ENCODE data around the gene RNF152.

The RNF152 gene, protein sequence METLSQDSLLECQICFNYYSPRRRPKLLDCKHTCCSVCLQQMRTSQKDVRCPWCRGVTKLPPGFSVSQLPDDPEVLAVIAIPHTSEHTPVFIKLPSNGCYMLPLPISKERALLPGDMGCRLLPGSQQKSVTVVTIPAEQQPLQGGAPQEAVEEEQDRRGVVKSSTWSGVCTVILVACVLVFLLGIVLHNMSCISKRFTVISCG

DNA sequence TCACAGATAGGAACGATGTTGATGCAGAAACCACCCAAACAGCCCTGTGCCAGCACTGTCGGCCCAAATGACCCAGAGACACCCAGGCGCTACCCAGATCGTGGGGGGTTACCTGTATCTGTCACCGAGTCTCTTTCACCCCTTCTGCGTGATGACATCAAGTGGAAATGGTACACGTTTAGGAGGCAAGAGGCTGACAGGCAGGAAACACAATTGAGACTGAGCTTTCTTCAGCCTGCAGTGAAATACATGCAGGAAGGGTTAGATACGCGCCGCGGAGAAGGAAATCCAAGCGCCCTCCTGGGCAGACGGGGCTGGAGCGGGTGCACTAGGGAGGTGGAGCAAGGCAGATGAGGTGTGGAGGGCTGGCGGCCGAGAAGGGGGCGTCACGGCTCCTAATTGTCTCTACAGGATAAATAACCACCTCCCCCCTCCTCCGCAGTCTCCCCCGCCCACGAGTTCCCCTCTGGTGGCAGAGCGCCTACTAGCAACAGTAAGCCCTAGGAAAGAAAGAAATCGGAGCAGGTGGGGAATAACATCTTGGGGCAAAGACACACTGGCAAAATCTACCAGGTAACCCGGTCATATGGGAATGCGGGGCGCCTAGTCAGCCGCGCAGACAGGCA is at the start of gene RNF152:
TSS of gene RNF152 (minus strand) at position 325 of the 626 bp plus-strand sequence. CDS start 76,544 bp downstream, outside the sequence.
- H3K36me3 ChIP-seq (ENCODE audit: control insufficient read depth, low read length) = no peaks in the 10 kb centered on the region
- H4K20me1 ChIP-seq (ENCODE audit: control insufficient read depth, insufficient read depth, low read depth, low read length) = no peaks in the 10 kb centered on the region
- TF ChIP-seq EZH2phosphoT487 (IDR thresholded peaks at IDR 0.05; ENCODE audit: borderline replicate concordance, low read length) = no peak
- H3K4me1 ChIP-seq (ENCODE audit: control insufficient read depth, low read length) = no peaks in the 10 kb centered on the region
- no peaks in the 10 kb centered on the region for H3K9me2 ChIP-seq (replicated peaks; ENCODE audit: control insufficient read depth, low read length)
- peak within 1 kb of the TSS; percentile 59 for H3K4me2 ChIP-seq (ENCODE audit: low read length)
- H3K27ac ChIP-seq (ENCODE audit: low read depth, low read length) = no peak within 1 kb of the TSS
- peaks cover 48% of the 10 kb centered on the region for H3K27me3 ChIP-seq (ENCODE audit: control insufficient read depth, low read length)
- H3K4me3 ChIP-seq (ENCODE audit: low read length) = peak within 1 kb of the TSS; percentile 57
- H3F3A ChIP-seq (ENCODE audit: control insufficient read depth, insufficient read depth) = no peaks in the 10 kb centered on the region
- H3K9me3 ChIP-seq (ENCODE audit: control insufficient read depth, insufficient read depth, low read length) = no peaks in the 10 kb centered on the region
- no peaks in the 10 kb centered on the region for H3K79me2 ChIP-seq (ENCODE audit: control insufficient read depth, low read length)

DNA sequence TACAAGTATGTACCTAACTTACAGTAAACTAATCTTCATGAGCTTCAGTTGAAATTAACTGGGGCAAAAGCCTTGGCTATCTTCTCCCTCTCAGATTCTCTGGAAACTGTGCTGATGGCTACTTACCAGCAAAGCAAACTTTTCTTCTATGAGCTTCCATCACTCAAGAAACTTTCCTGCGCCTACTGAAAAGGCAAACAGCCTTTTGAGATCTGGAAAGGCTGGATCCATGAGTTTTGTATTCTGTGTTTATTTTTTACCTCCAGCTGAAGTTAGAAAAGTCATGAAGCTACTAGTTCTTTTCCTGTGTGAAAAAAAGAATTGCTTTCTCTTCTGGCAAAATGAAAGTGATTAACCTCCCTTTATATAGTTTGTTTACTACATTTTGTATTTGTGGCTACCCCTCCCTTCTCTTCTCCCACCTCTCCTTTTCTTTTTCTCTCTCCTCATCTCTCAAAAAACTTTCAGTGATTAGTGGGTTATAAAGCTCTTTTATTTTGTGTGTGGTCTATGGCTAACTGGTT is 49.2 kb upstream of the RNF152 start:
- TF ChIP-seq EZH2phosphoT487 (IDR thresholded peaks at IDR 0.05; ENCODE audit: borderline replicate concordance, low read length) = no peak
- Histone ChIP-seq H3K4me2 (ENCODE audit: low read length) (no peak overlapping the region), H3K9me3 (ENCODE audit: control insufficient read depth, insufficient read depth, low read length) (no peaks in the 10 kb centered on the region), H3K36me3 (ENCODE audit: control insufficient read depth, low read length) (no peaks in the 10 kb centered on the region), H3K4me3 (ENCODE audit: low read length) (no peak overlapping the region), H3K4me1 (ENCODE audit: control insufficient read depth, low read length) (no peaks in the 10 kb centered on the region), H3K9me2 (replicated peaks; ENCODE audit: control insufficient read depth, low read length) (no peaks in the 10 kb centered on the region), H4K20me1 (ENCODE audit: control insufficient read depth, insufficient read depth, low read depth, low read length) (no peaks in the 10 kb centered on the region), H3K27me3 (ENCODE audit: control insufficient read depth, low read length) (0 out of 2 replicates have a peak, but pooled peaks cover 3% of the 10 kb centered on the region), H3F3A (ENCODE audit: control insufficient read depth, insufficient read depth) (no peaks in the 10 kb centered on the region), H3K79me2 (ENCODE audit: control insufficient read depth, low read length) (no peaks in the 10 kb centered on the region), H3K27ac (ENCODE audit: low read depth, low read length) (no peak overlapping the region)

DNA sequence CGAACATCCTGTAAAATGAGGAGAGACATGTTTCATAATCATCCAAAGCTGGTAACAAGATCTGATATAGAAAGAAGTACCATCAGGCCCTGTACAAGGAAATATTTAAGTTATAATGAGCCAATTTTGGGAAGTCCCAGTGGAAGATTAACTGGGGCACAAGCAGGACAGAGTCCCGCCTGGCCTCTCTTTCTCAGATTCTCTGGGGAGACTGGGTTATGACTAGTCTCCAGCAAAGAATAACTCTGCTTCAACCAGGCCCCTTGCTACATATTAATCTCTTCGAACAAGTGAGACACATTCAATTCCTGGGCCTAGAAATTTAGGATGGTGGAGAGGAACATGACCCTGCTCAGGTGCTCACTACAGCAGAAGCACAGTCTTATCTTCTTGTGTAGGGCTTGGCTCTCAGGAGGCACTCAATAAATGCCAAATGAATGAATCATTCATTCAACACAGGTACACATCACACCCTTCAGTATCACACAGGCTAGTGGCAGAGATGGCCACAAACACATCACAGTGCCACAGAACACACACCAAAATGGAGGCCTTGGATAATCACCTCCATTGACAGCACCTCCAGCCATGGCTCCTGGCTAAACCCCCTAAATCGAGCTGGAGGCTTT is 46.4 kb upstream of the RNF152 start:
- no peak overlapping the region for H3K4me2 ChIP-seq (ENCODE audit: low read length)
- no peaks in the 10 kb centered on the region for H3K9me3 ChIP-seq (ENCODE audit: control insufficient read depth, insufficient read depth, low read length)
- no peaks in the 10 kb centered on the region for H3K79me2 ChIP-seq (ENCODE audit: control insufficient read depth, low read length)
- H4K20me1 ChIP-seq (ENCODE audit: control insufficient read depth, insufficient read depth, low read depth, low read length) = no peaks in the 10 kb centered on the region
- no peaks in the 10 kb centered on the region for H3F3A ChIP-seq (ENCODE audit: control insufficient read depth, insufficient read depth)
- H3K4me3 ChIP-seq (ENCODE audit: low read length) = no peak overlapping the region
- TF ChIP-seq, protein P1, sequence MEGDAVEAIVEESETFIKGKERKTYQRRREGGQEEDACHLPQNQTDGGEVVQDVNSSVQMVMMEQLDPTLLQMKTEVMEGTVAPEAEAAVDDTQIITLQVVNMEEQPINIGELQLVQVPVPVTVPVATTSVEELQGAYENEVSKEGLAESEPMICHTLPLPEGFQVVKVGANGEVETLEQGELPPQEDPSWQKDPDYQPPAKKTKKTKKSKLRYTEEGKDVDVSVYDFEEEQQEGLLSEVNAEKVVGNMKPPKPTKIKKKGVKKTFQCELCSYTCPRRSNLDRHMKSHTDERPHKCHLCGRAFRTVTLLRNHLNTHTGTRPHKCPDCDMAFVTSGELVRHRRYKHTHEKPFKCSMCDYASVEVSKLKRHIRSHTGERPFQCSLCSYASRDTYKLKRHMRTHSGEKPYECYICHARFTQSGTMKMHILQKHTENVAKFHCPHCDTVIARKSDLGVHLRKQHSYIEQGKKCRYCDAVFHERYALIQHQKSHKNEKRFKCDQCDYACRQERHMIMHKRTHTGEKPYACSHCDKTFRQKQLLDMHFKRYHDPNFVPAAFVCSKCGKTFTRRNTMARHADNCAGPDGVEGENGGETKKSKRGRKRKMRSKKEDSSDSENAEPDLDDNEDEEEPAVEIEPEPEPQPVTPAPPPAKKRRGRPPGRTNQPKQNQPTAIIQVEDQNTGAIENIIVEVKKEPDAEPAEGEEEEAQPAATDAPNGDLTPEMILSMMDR (IDR thresholded peaks at IDR 0.05; ENCODE audit: low read depth, low read length, poor library complexity, severe bottlenecking) = no peak
- no peak for TF ChIP-seq EZH2phosphoT487 (IDR thresholded peaks at IDR 0.05; ENCODE audit: borderline replicate concordance, low read length)
- no peaks in the 10 kb centered on the region for H3K9me2 ChIP-seq (replicated peaks; ENCODE audit: control insufficient read depth, low read length)
- no peak overlapping the region for H3K27ac ChIP-seq (ENCODE audit: low read depth, low read length)
- H3K27me3 ChIP-seq (ENCODE audit: control insufficient read depth, low read length) = no peaks in the 10 kb centered on the region
- H3K36me3 ChIP-seq (ENCODE audit: control insufficient read depth, low read length) = no peaks in the 10 kb centered on the region
- no peaks in the 10 kb centered on the region for H3K4me1 ChIP-seq (ENCODE audit: control insufficient read depth, low read length)

DNA sequence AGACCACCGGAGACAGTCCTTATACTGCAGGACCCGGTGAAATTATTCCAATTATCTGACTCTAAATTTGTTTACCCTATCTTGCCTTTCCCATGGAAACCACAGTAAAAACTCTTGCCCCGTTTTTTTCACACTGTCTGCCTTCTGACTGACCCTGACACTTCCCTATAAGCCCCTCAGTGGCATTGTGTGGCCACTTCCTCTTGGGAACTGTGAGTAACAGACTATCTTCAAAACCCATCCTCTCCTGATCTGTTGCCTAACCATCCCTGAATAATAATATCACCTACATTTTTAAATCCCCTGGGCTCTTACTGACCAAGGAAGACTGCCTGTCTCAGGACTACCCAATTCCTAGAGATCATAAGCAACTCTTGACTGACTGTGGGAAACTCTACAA is 42.6 kb upstream of the RNF152 start:
- Histone ChIP-seq H4K20me1 (ENCODE audit: control insufficient read depth, insufficient read depth, low read depth, low read length) (no peaks in the 10 kb centered on the region), H3K27ac (ENCODE audit: low read depth, low read length) (no peak overlapping the region), H3K4me2 (ENCODE audit: low read length) (no peak overlapping the region), H3K79me2 (ENCODE audit: control insufficient read depth, low read length) (no peaks in the 10 kb centered on the region), H3F3A (ENCODE audit: control insufficient read depth, insufficient read depth) (no peaks in the 10 kb centered on the region), H3K9me3 (ENCODE audit: control insufficient read depth, insufficient read depth, low read length) (no peaks in the 10 kb centered on the region), H3K4me1 (ENCODE audit: control insufficient read depth, low read length) (no peaks in the 10 kb centered on the region), H3K27me3 (ENCODE audit: control insufficient read depth, low read length) (peaks cover 3% of the 10 kb centered on the region; the same call in 1 of the 2 replicates), H3K4me3 (ENCODE audit: low read length) (no peak overlapping the region), H3K36me3 (ENCODE audit: control insufficient read depth, low read length) (no peaks in the 10 kb centered on the region), H3K9me2 (replicated peaks; ENCODE audit: control insufficient read depth, low read length) (no peaks in the 10 kb centered on the region)
- TF ChIP-seq EZH2phosphoT487 (IDR thresholded peaks at IDR 0.05; ENCODE audit: borderline replicate concordance, low read length) = no peak
- TF ChIP-seq, protein P1 (IDR thresholded peaks at IDR 0.05; ENCODE audit: low read depth, low read length, poor library complexity, severe bottlenecking) = no peak

All from DOHH2 (cell line).